ENCODE results near the gene MUC7. TPM values are rescaled to one million over a fixed set of nuclear protein-coding genes. Genes with fewer than 3 reads are reported as not detected.

The MUC7 gene
- total RNA-seq, 1 donor, result not detected

GRCh38 chr4:70522626-70523025 is 50.6 kb downstream of the MUC7 start:
- no peak for DNase-seq (ENCODE audit: low read depth)
- no peak overlapping the region for H3K4me3 ChIP-seq (ENCODE audit: low read depth, low read length)
- TF ChIP-seq, protein P1, sequence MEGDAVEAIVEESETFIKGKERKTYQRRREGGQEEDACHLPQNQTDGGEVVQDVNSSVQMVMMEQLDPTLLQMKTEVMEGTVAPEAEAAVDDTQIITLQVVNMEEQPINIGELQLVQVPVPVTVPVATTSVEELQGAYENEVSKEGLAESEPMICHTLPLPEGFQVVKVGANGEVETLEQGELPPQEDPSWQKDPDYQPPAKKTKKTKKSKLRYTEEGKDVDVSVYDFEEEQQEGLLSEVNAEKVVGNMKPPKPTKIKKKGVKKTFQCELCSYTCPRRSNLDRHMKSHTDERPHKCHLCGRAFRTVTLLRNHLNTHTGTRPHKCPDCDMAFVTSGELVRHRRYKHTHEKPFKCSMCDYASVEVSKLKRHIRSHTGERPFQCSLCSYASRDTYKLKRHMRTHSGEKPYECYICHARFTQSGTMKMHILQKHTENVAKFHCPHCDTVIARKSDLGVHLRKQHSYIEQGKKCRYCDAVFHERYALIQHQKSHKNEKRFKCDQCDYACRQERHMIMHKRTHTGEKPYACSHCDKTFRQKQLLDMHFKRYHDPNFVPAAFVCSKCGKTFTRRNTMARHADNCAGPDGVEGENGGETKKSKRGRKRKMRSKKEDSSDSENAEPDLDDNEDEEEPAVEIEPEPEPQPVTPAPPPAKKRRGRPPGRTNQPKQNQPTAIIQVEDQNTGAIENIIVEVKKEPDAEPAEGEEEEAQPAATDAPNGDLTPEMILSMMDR (IDR thresholded peaks at IDR 0.05; ENCODE audit: insufficient read depth, low read length), result no peak

DNA sequence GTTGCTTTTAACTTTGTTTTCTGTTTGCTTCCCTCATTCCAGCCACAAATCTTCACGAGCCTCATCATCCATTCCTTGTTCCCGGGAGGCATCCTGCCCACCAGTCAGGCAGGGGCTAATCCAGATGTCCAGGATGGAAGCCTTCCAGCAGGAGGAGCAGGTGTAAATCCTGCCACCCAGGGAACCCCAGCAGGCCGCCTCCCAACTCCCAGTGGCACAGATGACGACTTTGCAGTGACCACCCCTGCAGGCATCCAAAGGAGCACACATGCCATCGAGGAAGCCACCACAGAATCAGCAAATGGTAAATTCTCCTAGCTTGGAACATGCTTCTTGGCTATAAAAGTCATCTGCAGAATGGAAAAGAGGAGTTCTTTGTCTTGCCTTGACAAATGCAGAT is 59.0 kb downstream of the MUC7 start:
- no peak overlapping the region for H3K4me3 ChIP-seq (ENCODE audit: low read depth, low read length)
- TF ChIP-seq, protein P1 (IDR thresholded peaks at IDR 0.05; ENCODE audit: insufficient read depth, low read length), result no peak
- no peak for DNase-seq (ENCODE audit: low read depth)

DNA sequence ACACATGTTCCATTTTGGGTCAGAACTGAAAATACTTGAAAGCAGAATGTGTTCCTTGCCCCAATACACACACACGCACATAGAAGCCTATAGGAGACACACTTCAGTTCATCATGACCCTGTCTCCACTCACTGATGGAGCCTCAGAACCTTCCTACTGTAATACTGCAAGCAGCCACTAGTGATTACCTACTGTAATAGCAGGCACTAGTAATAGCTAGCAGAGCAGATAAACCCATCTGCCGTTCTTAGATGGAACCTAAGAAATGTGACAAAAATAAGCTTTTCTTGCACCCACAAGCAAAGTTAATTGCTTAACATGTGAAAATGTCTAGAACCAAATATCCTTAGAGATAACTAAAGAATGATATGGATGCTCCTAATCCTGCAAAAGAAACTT is 60.0 kb downstream of the MUC7 start:
- DNase-seq (ENCODE audit: low read depth), result no peak
- TF ChIP-seq, protein P1 (IDR thresholded peaks at IDR 0.05; ENCODE audit: insufficient read depth, low read length), result peak; percentile 9

More for the DNA sequence above, 60.0 kb downstream of the MUC7 start:
- H3K4me3 ChIP-seq (ENCODE audit: low read depth, low read length), result no peak overlapping the region

Other genes with a start within 250 kb of the MUC7 start
- not detected in 2 replicates for gene FDCSP, start 246.1 kb upstream of the MUC7 start, total RNA-seq (ENCODE audit: low replicate concordance)
- not detected in 2 replicates for gene CSN3, start 229.6 kb upstream of the MUC7 start, total RNA-seq (ENCODE audit: low replicate concordance)
- not detected in 2 replicates for gene CABS1, start 137.2 kb upstream of the MUC7 start, total RNA-seq (ENCODE audit: low replicate concordance)
- gene SMR3A, start 111.4 kb upstream of the MUC7 start, total RNA-seq (ENCODE audit: low replicate concordance), result not detected in 2 replicates
- not detected in 2 replicates for gene SMR3B, start 89.1 kb upstream of the MUC7 start, total RNA-seq (ENCODE audit: low replicate concordance)
- gene OPRPN, start 74.3 kb upstream of the MUC7 start, total RNA-seq (ENCODE audit: low replicate concordance), result not detected in 2 replicates
- not detected in 2 replicates for gene AMTN, start 46.4 kb downstream of the MUC7 start, total RNA-seq (ENCODE audit: low replicate concordance)
- gene AMBN, start 120.1 kb downstream of the MUC7 start, total RNA-seq (ENCODE audit: low replicate concordance), result not detected in 2 replicates
- gene ENAM, start 156.5 kb downstream of the MUC7 start, total RNA-seq (ENCODE audit: low replicate concordance), result 0.18 TPM in 1 of 2 replicates, not detected in the other
- 0.99 and 18.2 TPM in 2 replicates for gene JCHAIN, start 194.3 kb downstream of the MUC7 start, total RNA-seq (ENCODE audit: low replicate concordance)
- 22.5 and 30.6 TPM in 2 replicates for gene UTP3, start 216.3 kb downstream of the MUC7 start, total RNA-seq (ENCODE audit: low replicate concordance)
- gene RUFY3, start 249.8 kb downstream of the MUC7 start, total RNA-seq (ENCODE audit: low replicate concordance), result 64.8 and 116 TPM in 2 replicates

Measured in fibroblast of the aortic adventitia (primary cell).